Colonic mucosa (tissue), 4 donors: ENCODE data around the gene LGALS16. TPM values are rescaled to one million over a fixed set of nuclear protein-coding genes. Genes with fewer than 3 reads are reported as not detected.

Experiments
- DNase-seq: peaks from one replicate; pipeline ENCODE4 v3.0.0-alpha.2; 2020
- H3K27ac ChIP-seq: fragments of 200-600 bp; one replicate; pipeline ENCODE4 v1.8.0; 2021
- H3K27me3 ChIP-seq: fragments of 200-600 bp; one replicate; pipeline ENCODE4 v1.8.0; 2021
- H3K36me3 ChIP-seq: fragments of 200-600 bp; one replicate; pipeline ENCODE4 v1.8.0; 2021
- H3K4me1 ChIP-seq: fragments of 200-600 bp; one replicate; pipeline ENCODE4 v1.8.0; 2021; ENCODE audit warnings: mild to moderate bottlenecking
- H3K4me3 ChIP-seq: fragments of 200-600 bp; one replicate; pipeline ENCODE4 v1.8.0; 2021
- H3K9ac ChIP-seq, 2 donors: one replicate each; pipeline ENCODE4 v1.7.0; 2013; ENCODE audit warnings: control low read depth in 2 of 2, low read depth in 2 of 2, low read length in 2 of 2
- H3K9me3 ChIP-seq: fragments of 200-600 bp; one replicate; pipeline ENCODE4 v1.8.0; 2021
- intact Hi-C: fragments of 100-400 bp; cut with DNase I; formaldehyde crosslinking; loops from one replicate; pipeline ENCODE4 v1.14.1; 2022
- total RNA-seq, 2 donors: library from RNA; stranded (reverse); fragmentation: NEBNext Ultra II Directional in 1 of 2; extraction: Animal tissue kit (Norgen Biotek cat#: 25700) in 1 of 2; gene quantifications; one replicate each; pipeline ENCODE4 v1.2.1, GENCODE V29; 2021
- TF ChIP-seq, protein P1 (sequence below): fragments of 200-600 bp; IDR thresholded peaks from one replicate; pipeline ENCODE4 v1.8.0; 2022; ENCODE audit warnings: antibody characterized with exemption, mild to moderate bottlenecking
- donor health status: healthy.
- donor health status: DM: no; HTN: no; CAD: no.
- donor health status: DM: no; HTN: no; CAD: no.

Gene LGALS16
- total RNA-seq, 2 donors from 2014 or later, result not detected

DNA sequence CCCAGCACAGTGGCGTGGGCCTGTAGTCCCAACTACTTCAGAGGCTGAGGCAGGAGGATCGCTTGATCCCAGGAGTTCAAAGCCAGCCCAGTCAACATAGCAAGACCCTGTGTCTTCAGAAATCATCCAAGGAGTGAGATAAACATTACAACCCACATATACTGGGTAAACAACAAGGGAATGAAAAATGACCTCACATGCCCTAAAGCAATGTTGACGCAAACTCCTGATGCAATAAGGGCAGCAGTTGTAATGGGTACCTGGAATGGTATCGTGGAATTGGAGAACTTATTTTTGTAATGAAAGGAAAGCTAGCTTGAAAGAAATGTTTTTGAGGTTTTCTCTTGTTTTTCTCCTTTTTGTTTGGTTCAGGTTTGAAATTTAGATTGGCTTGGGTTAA is 24.5 kb upstream of the LGALS16 start:
- intact Hi-C loops, result no loop called here

DNA sequence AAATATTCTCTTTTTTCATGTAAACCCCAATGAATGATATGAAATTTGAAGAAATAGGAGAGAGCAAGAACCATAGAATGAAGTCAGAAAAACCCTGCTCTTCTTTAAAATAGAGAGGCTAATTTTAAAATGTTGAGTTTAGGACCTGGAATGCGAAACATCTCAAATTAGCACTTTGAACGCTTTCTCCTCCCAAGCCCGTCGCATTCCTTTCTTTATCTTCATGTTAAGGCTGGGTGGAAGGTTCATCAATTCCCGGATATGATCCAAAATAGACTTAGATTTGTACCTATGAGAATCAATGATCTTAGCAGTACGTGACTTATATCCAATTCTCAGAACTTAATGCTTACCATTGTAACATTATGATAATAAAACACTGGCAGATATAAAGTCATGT is 24.1 kb upstream of the LGALS16 start:
- Histone ChIP-seq H3K9me3 (no peaks in the 10 kb centered on the region), H3K36me3 (no peaks in the 10 kb centered on the region), H3K27ac (no peak overlapping the region), H3K9ac (no peak overlapping the region), H3K4me1 (no peaks in the 10 kb centered on the region), H3K4me3 (no peak overlapping the region), H3K27me3 (peaks cover 3% of the 10 kb centered on the region)
- TF ChIP-seq, protein P1, sequence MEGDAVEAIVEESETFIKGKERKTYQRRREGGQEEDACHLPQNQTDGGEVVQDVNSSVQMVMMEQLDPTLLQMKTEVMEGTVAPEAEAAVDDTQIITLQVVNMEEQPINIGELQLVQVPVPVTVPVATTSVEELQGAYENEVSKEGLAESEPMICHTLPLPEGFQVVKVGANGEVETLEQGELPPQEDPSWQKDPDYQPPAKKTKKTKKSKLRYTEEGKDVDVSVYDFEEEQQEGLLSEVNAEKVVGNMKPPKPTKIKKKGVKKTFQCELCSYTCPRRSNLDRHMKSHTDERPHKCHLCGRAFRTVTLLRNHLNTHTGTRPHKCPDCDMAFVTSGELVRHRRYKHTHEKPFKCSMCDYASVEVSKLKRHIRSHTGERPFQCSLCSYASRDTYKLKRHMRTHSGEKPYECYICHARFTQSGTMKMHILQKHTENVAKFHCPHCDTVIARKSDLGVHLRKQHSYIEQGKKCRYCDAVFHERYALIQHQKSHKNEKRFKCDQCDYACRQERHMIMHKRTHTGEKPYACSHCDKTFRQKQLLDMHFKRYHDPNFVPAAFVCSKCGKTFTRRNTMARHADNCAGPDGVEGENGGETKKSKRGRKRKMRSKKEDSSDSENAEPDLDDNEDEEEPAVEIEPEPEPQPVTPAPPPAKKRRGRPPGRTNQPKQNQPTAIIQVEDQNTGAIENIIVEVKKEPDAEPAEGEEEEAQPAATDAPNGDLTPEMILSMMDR, result no peak
- no peak for DNase-seq
- intact Hi-C loops, result no loop called here

More for the DNA sequence above, 24.5 kb upstream of the LGALS16 start:
- H3K27me3 ChIP-seq, result peaks cover 3% of the 10 kb centered on the region
- TF ChIP-seq, protein P1, result no peak
- no peak overlapping the region for H3K4me3 ChIP-seq
- H3K9me3 ChIP-seq, result no peaks in the 10 kb centered on the region
- no peak overlapping the region for H3K9ac ChIP-seq
- H3K36me3 ChIP-seq, result no peaks in the 10 kb centered on the region
- no peak for DNase-seq
- H3K4me1 ChIP-seq, result no peaks in the 10 kb centered on the region
- H3K27ac ChIP-seq, result no peak overlapping the region

DNA sequence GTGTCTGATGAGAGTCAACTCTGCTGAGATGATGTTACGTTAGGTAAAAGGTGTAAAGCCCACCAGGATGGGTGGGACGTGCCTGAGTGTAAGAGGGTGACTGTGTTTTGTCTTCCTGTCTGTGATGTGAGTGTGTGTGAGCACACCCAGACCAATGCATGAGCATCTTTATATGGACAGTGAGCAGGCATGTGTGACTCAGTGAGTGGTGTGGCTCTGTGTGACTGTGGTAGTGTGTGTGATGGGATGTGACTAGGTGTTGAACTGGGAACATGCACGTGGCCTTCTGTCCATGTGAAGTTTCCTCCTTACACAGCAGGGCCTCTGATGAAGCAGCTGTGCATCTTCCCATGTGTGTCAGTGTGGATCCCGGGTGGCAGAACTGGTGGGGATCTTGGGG is 17.8 kb upstream of the LGALS16 start:
- H3K4me3 ChIP-seq, result no peak overlapping the region
- H3K4me1 ChIP-seq, result no peaks in the 10 kb centered on the region
- no peaks in the 10 kb centered on the region for H3K36me3 ChIP-seq
- no peak for DNase-seq
- no peak overlapping the region for H3K27ac ChIP-seq
- H3K9ac ChIP-seq, result no peak overlapping the region
- no peaks in the 10 kb centered on the region for H3K27me3 ChIP-seq
- H3K9me3 ChIP-seq, result no peaks in the 10 kb centered on the region
- TF ChIP-seq, protein P1, result no peak
- intact Hi-C loops, result no loop called here

DNA sequence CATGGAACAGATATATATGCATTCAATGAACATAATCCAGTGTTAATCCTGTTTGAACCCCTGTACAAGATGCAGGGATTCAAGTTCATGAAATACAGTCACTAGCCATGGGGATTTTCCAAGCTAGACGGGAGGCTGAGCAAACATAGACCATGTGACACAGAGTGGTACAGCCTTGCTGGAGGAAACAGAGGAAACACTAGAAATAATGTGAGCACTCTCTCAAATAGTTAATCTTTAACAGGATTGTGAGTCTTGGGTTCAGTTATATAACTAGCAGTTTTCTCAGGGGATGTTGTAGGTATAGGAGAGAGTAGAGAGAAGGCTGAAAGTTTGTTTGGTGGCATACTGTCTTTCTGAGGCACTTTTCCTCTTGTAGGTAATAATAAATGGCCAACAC is 13.9 kb upstream of the LGALS16 start:
- no peak overlapping the region for H3K4me3 ChIP-seq
- no peak overlapping the region for H3K9ac ChIP-seq
- H3K4me1 ChIP-seq, result no peaks in the 10 kb centered on the region
- no peak overlapping the region for H3K27ac ChIP-seq
- intact Hi-C loops, result no loop called here
- TF ChIP-seq, protein P1, result no peak
- no peaks in the 10 kb centered on the region for H3K36me3 ChIP-seq
- no peaks in the 10 kb centered on the region for H3K9me3 ChIP-seq
- H3K27me3 ChIP-seq, result no peaks in the 10 kb centered on the region
- no peak for DNase-seq

DNA sequence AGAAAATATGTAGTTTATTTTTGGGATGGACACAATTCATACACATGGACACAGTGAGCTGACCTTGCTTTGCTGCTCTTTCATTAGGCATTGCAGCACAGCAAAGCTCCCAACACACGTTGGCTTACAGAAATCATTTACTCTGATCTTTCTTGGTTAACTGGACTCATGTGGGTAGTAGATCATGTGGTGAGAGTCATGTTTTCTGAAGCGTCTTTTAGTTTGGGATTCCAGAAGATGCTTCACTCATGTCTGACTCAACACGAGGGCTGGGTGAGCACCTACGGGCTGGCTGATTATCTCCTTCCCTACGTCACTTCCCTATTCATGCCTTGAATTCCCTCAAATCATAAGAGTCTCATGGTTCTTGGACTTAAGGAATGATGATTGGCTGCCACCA is 12.1 kb upstream of the LGALS16 start:
- Histone ChIP-seq H3K4me1 (no peaks in the 10 kb centered on the region), H3K36me3 (no peaks in the 10 kb centered on the region), H3K27me3 (no peaks in the 10 kb centered on the region), H3K9me3 (no peaks in the 10 kb centered on the region), H3K9ac (no peak overlapping the region), H3K4me3 (no peak overlapping the region), H3K27ac (no peak overlapping the region)
- no peak for DNase-seq
- TF ChIP-seq, protein P1, result no peak
- intact Hi-C loops, result no loop called here
